ENCODE measurements around the gene TRAPPC2L.

Gene TRAPPC2L

DNA sequence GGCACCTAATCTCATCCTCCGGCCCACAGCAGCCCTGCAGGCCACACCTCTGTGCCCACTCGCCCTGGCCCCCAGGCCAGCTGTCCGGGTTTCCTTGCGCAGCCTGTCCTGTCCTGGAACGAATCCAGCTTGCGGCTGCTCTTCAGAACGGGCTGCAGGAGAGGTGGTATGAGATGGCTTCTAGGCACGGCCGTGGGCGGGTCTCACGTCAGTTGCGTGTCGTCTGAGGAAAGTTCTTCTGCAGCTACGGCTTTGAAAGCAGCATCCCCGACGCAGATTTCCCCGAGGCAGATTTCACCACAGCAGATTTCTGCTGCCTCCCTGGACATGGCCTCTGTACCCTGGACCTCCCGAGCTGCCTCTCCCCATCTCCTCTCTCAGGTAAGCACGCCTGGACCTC is 18.4 kb upstream of the TRAPPC2L start:
- no peak for TF ChIP-seq SUZ12 (IDR thresholded peaks at IDR 0.05)
- TF ChIP-seq PKNOX1 (IDR thresholded peaks at IDR 0.05): no peak
- TF ChIP-seq ARNT (IDR thresholded peaks at IDR 0.05): no peak
- TF ChIP-seq BHLHE40 (IDR thresholded peaks at IDR 0.05; ENCODE audit: borderline replicate concordance): no peak
- no peak for TF ChIP-seq CTBP1 (IDR thresholded peaks at IDR 0.05; ENCODE audit: borderline replicate concordance)
- ChIA-PET CTCF (no interaction called here), POLR2A (no interaction called here)
- no peak for DNase-seq (ENCODE audit: extremely low spot score)

- ChIA-PET POLR2A (no interaction called here), CTCF (no interaction called here)
- TF ChIP-seq SUZ12 (IDR thresholded peaks at IDR 0.05): no peak
- TF ChIP-seq CTBP1 (IDR thresholded peaks at IDR 0.05; ENCODE audit: borderline replicate concordance): no peak
- TF ChIP-seq ELF4 (IDR thresholded peaks at IDR 0.05): no peak
- no peak for TF ChIP-seq NFRKB (IDR thresholded peaks at IDR 0.05)
- no peak for TF ChIP-seq ARNT (IDR thresholded peaks at IDR 0.05)
- no peak for TF ChIP-seq L3MBTL2 (conservative IDR thresholded peaks at IDR 0.05)
- no peak for TF ChIP-seq LEF1 (IDR thresholded peaks at IDR 0.05; ENCODE audit: borderline replicate concordance)
- TF ChIP-seq TARDBP (IDR thresholded peaks at IDR 0.05): no peak
- TF ChIP-seq HDGF (IDR thresholded peaks at IDR 0.05; ENCODE audit: borderline replicate concordance): no peak
- no peak for TF ChIP-seq PKNOX1 (IDR thresholded peaks at IDR 0.05)
- no peak for TF ChIP-seq FOXM1 (IDR thresholded peaks at IDR 0.05; ENCODE audit: borderline replicate concordance)
- no peak for TF ChIP-seq ZNF384 (IDR thresholded peaks at IDR 0.05)
- TF ChIP-seq FOXK2 (IDR thresholded peaks at IDR 0.05): no peak
- TF ChIP-seq BHLHE40 (IDR thresholded peaks at IDR 0.05; ENCODE audit: borderline replicate concordance): no peak
- TF ChIP-seq SP1 (IDR thresholded peaks at IDR 0.05): no peak
- no peak for TF ChIP-seq FOXA1 (IDR thresholded peaks at IDR 0.05)
- DNase-seq (ENCODE audit: extremely low spot score): no peak
Measured at GRCh38 chr16:88839026-88839529, 17.8 kb upstream of the TRAPPC2L start.

GRCh38 chr16:88839745-88840599 is 17.0 kb upstream of the TRAPPC2L start:
- no peak for TF ChIP-seq TARDBP (IDR thresholded peaks at IDR 0.05)
- no peak for TF ChIP-seq HDGF (IDR thresholded peaks at IDR 0.05; ENCODE audit: borderline replicate concordance)
- no peak for TF ChIP-seq ARNT (IDR thresholded peaks at IDR 0.05)
- TF ChIP-seq BHLHE40 (IDR thresholded peaks at IDR 0.05; ENCODE audit: borderline replicate concordance): no peak
- no peak for TF ChIP-seq SUZ12 (IDR thresholded peaks at IDR 0.05)
- no peak for TF ChIP-seq FOXM1 (IDR thresholded peaks at IDR 0.05; ENCODE audit: borderline replicate concordance)
- no peak for TF ChIP-seq NFRKB (IDR thresholded peaks at IDR 0.05)
- no peak for TF ChIP-seq L3MBTL2 (conservative IDR thresholded peaks at IDR 0.05)
- TF ChIP-seq CTBP1 (IDR thresholded peaks at IDR 0.05; ENCODE audit: borderline replicate concordance): no peak
- no peak for TF ChIP-seq ELF4 (IDR thresholded peaks at IDR 0.05)
- no peak for TF ChIP-seq SP1 (IDR thresholded peaks at IDR 0.05)
- TF ChIP-seq LEF1 (IDR thresholded peaks at IDR 0.05; ENCODE audit: borderline replicate concordance): no peak
- CTCF ChIA-PET: no interaction called here
- DNase-seq (ENCODE audit: extremely low spot score): no peak
- POLR2A ChIA-PET: interaction anchor here (1.0 kb wide), 1 partner anchor 18 kb away, joined by 3 read pairs; no protein-coding TSS in a partner anchor

DNA sequence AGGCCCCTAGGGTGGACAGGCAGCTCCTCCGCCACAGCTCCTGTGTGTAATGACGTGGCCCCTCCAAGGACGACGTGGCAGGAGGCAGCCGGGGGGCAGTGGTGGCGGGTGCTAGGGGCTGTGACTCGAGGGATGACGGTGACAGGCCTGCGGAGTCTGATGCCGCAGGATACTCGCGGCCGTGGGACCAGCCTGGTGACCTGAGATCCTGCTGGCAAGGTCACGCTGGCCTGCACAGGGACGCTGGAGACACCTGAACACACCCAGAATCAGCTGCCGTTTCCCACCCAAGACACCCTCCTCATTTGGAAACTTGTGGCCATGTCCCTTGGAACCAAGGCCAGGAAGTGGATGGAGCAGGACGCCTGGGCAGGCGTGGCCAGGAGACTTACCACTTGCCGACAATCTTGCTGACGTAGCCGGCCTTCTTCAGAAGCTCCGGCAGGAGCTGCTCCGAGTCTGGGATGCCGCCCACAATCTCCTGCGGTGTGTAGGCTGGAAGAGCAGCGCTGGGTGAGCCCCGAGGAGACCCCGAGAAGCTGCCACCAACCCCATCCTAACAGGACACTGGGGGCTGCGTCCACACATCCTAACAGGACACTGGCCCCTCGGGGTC is 16.2 kb upstream of the TRAPPC2L start:
- POLR2A ChIA-PET: interaction anchor here (1.0 kb wide), 1 partner anchor 17 kb away, joined by 3 read pairs; no protein-coding TSS in a partner anchor
- CTCF ChIA-PET: no interaction called here
- TF ChIP-seq NFRKB (IDR thresholded peaks at IDR 0.05) (no peak), BHLHE40 (IDR thresholded peaks at IDR 0.05; ENCODE audit: borderline replicate concordance) (no peak), L3MBTL2 (conservative IDR thresholded peaks at IDR 0.05) (no peak), FOXK2 (IDR thresholded peaks at IDR 0.05) (no peak), ZNF384 (IDR thresholded peaks at IDR 0.05) (no peak), FOXA1 (IDR thresholded peaks at IDR 0.05) (no peak), HDGF (IDR thresholded peaks at IDR 0.05; ENCODE audit: borderline replicate concordance) (no peak), FOXM1 (IDR thresholded peaks at IDR 0.05; ENCODE audit: borderline replicate concordance) (no peak), SP1 (IDR thresholded peaks at IDR 0.05) (no peak), ELF4 (IDR thresholded peaks at IDR 0.05) (no peak)
- no peak for DNase-seq (ENCODE audit: extremely low spot score)

DNA sequence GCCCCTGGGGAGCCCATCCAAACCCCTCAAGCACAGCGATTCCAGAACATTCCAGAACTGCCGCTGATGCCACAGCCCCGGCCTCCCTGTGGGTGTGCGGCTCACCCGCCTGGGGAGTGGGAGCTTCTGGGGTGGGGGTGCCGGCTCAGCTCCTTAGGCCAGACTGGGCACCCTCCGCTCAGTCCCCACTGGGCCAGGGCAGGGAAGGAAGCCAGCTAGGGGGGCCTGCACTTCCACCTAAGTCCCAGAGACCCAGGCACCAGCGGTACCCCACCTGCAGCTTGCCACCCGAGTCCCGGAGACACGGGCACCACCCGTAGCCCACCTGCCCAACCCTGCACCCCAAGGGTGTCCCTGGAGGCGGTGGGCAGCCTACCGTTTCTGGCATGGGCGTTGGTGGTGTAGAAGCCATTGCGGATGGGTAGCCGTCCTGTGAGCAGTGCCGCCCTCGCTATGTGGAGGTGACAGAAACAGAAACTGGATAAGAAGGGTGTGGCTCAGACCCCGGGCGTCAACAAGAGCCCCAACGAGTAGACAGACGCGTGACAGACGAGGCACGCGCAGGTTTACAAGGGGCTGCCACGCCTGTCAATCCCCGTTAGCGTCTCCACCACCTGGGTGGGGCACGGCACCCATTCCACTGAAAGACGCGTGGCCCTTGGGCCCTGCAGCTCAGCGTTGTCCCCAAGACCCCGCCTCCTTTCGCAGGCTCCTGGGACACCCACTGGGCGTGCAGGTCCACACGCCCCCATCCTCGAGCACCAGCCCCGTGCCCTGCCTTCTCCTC is 15.2 kb upstream of the TRAPPC2L start:
- ChIA-PET CTCF (no interaction called here), POLR2A (no interaction called here)
- no peak for TF ChIP-seq HDGF (IDR thresholded peaks at IDR 0.05; ENCODE audit: borderline replicate concordance)
- TF ChIP-seq TARDBP (IDR thresholded peaks at IDR 0.05): no peak
- TF ChIP-seq PKNOX1 (IDR thresholded peaks at IDR 0.05): no peak
- TF ChIP-seq FOXA1 (IDR thresholded peaks at IDR 0.05): no peak
- no peak for TF ChIP-seq L3MBTL2 (conservative IDR thresholded peaks at IDR 0.05)
- TF ChIP-seq FOXM1 (IDR thresholded peaks at IDR 0.05; ENCODE audit: borderline replicate concordance): no peak
- no peak for TF ChIP-seq ARNT (IDR thresholded peaks at IDR 0.05)
- no peak for TF ChIP-seq BHLHE40 (IDR thresholded peaks at IDR 0.05; ENCODE audit: borderline replicate concordance)
- TF ChIP-seq LEF1 (IDR thresholded peaks at IDR 0.05; ENCODE audit: borderline replicate concordance): no peak
- TF ChIP-seq ZNF384 (IDR thresholded peaks at IDR 0.05): no peak
- TF ChIP-seq ELF4 (IDR thresholded peaks at IDR 0.05): no peak
- TF ChIP-seq SUZ12 (IDR thresholded peaks at IDR 0.05): no peak
- no peak for DNase-seq (ENCODE audit: extremely low spot score)

Measured in HEK293T (cell line).